HK-2 (cell line): ENCODE results near the gene PKIB.
"Not testable (repeated sequence)": the region's sequence is repeated elsewhere in the genome, so short reads cannot be mapped to it uniquely, and the experiment has no call there.

Experiments
- DNase-seq: peaks from one replicate; pipeline ENCODE4 v3.0.0-alpha.2; 2018; ENCODE audit not compliant: unreplicated experiment

PKIB gene

DNA sequence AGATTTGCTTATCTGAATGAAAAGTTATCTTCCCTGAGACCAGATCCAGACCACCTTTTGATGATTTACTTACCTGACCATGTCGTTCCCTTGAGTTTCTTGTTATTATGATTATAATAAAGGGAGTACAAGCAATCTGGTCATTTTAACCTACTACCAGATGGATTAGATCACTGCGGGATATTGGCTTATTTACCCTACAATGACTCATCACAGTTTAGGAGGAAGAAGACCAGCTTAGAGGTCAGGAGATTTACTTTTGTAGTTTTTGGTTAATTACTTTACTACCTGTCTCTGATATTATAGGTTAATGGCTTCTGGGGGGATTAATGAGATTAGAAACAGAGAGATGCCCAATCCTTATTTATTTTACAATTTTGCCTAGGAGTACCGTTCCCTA lies 10.7 kb downstream of the PKIB start:
- DNase-seq: no peak

DNA sequence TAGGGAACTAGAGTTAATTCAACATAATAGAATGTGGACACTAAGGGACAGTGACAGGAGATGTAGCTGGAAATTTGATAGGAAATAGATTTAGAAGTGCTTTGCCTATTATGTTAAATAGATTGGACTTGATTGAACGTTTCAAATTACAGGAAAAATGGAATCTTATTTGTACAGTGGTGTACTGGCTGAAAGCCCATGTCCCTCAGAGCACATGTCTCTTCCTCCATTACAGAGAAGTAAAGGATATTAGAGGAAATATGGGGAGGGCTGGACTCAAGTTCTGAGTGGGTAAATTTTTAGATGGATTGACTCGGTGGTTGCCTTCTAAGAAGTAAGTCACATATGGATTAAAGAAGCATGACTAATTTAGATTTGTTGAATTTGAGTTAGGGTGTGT lies 11.4 kb downstream of the PKIB start:
- DNase-seq: no peak

DNA sequence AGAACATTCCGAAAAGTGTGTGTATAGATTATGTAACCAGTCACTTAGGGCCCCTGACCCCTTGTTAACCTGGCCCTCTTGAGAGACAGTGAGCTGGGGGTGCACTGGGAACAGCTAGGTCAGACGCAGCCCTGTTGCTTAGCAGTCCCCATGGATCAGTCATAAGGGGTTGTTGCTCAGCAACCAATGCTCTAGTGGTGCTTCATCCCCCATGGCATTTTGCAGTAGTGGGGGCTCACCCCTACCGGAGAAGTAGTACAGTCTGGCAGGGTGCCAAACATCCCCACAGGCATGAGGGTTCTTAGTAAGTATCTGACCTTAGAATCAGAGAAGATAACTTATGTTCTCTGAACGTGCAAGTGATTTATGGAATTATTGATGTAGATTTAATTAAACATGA lies 12.3 kb downstream of the PKIB start:
- no peak for DNase-seq

DNA sequence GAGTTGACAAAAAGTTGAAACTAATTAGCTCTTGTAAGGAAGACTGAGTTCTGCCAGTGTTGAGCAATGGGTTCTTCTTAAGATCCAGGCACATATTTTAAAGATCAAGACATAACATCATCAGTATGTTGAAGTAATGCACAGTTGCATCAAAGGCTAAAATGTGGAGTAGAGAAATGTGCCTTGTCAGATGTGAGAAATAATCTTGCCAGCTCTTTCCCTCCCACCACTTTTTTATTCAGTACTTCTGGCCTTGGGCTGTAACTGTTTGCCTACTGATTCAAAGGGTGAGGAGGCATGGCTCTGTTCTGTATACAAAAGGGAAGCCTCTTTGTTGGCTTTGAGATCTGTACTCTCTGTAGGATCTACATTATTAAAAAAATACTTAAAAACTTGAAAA lies 13.1 kb downstream of the PKIB start:
- no peak for DNase-seq

DNA sequence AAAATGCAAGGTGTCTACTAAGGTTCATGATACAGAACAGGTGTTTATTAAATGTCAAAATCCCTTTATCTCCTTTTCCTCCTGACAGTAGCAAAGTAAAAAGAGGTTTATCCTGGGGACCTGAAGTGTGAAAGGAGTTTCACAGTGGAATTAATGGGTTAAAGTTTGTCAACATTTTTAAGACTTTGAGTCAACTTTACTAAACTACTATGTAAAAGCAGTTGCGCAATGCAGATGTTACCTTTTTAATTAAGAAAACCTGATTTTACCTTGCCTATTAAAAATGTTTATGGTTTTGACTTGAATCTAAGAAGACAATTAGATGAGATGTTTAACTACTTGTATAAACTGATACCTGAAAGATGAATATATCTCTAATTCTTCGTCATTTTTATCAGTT lies 14.6 kb downstream of the PKIB start:
- no peak for DNase-seq

DNA sequence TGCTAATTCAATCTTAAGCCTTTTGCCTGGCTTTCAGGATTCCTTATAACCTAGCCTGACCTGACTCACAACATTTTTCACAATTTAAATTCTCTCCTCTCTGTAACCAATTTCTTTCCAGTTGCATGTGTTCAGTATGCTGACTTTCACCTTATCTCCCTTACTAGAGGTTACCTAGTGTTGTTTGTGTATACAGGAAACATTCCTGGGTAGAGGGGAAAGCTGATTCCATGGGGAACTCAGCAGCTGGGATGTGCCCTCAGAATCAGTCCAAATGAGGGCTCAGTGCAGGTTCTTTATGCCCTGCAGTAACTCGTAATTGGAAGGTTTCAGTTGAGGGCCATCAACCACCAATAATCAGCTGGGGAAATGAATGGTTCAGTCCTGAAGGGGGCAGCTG lies 18.5 kb downstream of the PKIB start:
- no peak for DNase-seq

DNA sequence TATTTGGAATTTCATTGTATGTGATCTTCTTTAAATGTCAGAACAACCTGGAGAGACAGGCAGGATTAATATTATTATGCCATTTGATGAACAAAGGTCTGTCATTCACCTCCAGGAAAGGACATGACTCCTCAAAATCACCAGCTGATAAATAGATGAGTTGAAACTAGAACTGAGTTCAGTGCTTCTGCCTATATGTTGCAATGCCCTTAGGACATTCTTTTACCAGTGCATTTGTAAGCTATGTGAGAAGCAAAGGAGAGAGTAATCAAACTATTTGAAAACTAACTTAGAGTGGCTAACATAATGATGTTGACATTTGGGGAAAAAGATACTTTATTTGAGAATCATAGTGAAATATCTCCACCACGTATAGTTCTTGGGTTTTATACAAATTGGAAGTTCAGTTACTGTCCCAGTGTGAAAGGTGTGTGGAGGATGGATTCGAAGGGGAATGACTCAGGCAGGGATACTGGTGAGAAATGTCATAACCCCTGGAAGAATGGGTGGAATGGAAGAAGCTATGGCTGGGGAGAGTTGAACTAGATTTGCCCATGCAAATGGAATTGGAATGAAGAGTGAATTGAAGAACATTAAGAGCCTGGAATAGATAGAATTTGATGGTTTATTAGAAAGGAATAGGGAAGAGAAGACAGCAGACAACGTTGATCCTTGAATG lies 21.5 kb downstream of the PKIB start:
- DNase-seq: no peak

DNA sequence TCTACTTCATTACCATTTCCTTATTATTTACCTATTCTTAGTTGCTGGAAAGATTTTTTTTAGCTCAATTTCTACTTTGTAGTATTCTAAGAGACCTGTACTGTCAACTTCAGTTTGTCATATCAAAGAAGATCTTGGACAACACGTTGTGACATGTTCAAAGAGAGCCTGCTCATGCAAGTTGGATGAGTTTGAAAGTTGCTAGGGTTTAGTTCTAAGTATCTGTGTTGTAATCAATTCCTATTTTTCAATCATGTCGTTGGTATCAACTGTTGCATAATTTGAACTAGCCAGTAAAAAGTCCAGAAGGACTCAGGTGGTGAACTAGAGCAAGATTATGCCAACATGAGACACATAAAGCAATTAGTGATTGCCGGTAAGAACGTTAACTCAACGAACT lies 30.2 kb downstream of the PKIB start:
- no peak for DNase-seq

DNA sequence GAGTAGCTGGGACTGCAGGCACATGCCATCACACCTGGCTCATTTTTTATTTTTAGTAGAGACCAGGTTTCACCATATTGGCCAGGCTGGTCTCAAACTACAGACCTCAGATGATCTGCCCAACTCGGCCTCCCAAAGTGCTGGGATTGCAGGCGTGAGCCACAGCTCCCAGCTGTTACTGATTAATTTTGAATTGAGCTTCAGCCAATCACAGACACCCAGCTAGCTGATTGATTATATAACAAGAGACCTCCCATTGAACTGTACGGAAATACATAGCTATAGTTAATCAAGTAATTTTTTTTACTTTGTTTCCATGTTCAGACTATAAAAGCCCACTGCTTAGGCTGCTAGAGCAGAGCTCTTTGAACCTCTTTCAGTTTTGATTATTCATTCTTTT lies 31.6 kb downstream of the PKIB start:
- DNase-seq: no peak

DNA sequence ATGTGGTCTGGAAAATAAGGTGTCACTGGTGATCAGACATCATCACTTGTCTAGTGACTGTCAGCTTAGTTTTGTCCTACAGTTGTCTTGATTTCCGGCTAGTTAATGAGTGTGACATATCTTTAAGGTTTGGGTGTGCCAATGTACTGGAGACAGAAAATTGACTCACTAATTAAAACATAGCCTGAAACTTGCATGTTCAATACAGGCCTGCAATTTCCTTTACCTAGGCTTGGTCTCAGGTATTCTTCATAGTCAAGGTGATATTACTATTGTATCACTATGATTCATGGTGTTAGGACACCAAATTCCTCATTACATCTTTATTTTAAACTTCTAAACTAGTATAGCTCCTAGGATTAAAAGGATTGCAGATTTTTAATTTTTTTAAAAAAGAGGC lies 32.4 kb downstream of the PKIB start:
- not testable (repeated sequence) for DNase-seq

DNA sequence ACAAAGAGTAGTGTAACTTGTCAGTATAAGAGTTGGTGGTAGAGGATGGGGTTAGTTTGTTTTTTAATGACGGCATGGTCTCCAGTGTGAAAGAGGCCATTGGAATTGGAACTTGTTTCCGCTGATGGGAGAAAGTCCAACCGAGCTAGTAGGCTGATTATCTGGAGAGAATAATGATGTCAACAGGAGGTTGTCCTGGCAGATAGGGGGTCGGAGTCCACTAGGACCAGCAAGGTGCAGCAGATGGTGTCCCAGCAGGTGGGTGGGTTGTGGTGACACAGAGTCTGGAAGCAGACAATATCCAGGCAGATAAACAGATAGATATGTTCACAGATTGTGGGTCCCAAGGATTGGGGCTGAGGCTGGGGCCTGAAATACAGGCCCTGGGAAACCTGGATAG lies 35.1 kb downstream of the PKIB start:
- no peak for DNase-seq

DNA sequence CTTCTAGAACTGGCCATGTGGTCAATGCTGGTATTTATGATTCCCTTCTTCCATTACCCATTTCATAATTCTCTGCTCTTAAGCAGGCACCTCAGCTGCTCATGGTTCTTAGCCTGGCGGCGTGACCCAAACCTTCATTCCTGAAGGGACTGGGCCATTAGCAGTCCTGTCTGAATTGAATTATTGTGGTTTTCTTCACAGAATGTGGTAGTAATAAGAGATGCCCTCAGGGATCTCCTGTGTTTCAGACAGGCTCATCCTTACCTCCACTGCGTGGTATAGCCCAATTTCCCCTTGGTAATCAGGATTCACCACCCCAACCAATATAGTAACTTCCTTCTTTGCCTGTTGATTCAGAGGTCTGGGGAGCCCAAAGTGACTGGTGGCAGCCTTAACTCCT lies 37.6 kb downstream of the PKIB start:
- no peak for DNase-seq

DNA sequence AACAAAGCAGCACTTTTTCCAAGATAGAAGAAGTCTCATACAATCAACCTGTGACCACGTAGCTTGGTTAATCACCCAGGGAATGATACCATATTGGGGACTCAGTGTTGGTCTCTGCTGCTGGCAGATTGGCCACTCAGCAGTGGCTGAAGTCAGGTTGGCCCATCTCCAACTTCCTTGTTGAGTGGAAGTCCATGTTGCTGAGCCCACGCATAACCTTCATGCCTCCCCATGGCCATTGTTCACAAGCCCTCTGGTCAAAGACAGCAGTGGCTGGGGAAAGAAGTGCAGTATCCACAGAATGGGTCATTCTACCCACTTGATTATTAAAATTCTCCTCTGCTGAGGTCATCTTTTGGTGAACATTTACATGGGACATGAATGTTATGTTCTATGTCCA lies 38.5 kb downstream of the PKIB start:
- no peak for DNase-seq

DNA sequence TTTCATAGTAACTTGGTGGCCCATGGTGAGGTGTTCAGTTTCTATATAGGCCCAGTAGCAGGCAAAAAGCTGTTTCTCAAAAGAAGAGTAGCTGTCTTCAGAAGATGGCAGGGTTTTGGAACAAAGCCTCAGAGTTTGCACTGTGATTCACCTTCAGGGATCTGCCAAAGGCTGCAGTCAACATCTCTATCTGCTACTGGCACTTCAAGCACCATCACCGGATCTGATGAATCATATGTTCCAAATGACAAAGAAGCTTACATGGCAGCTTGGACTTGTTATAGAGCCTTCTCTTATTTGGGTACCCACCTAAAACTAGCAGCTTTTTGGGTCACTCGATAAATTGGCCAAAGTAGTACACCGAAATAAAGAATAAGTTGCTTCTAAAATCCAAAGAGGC lies 39.5 kb downstream of the PKIB start:
- DNase-seq: no peak

DNA sequence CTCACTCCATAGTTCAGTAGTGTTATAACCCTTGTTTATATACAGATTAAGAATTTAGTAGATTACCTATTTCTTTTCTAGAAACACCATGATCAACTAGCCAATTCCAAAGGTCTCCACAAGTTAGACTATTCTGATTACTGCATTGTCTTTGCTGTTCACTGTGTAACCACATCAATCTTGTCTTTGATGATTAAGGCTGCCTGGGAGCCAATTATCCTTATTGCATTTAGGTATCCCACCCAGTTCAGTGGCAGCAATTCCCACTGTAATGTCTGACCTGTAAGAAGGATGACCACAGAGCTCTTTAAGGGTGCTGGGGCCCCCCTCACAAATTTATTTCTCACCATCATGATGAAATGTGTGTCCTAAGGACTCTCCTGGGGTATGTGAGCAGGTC lies 40.2 kb downstream of the PKIB start:
- DNase-seq: no peak

DNA sequence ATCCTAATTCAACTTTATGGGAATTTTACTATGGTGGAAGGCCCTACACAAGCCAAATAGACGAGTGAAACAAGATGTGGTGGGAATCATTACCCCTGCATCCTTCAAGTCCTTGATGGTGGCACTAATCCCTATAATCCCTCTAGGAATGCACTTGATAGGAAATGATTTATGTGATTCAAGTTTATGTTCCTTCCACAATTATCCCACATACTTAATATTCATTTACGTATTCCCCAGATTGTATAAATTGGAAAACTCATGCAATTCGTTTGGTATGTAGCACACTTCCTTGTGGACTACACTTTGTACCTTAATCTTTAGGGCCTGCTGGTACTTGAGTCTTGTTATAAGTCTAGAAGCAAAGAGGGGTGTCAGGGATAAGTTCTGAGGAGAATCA lies 40.8 kb downstream of the PKIB start:
- DNase-seq: no peak

DNA sequence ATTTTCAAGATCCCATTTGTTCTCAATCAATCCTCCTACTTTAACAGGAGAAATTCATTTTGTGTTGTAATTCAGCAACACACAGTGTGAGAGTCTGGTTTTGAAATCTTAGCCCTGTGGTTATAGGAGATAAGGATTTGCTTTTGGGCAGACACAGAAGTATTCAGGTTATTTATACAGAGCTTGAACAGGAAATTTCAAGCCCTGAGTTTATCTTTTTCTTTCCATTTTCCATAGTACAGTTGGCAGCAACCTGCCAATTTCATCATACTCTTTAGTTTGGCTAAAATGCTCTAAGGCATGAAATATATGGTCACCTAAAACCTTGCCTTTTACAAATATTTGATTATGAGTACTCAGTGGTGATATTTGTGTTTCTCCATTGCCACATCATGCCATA lies 41.4 kb downstream of the PKIB start:
- DNase-seq: no peak

DNA sequence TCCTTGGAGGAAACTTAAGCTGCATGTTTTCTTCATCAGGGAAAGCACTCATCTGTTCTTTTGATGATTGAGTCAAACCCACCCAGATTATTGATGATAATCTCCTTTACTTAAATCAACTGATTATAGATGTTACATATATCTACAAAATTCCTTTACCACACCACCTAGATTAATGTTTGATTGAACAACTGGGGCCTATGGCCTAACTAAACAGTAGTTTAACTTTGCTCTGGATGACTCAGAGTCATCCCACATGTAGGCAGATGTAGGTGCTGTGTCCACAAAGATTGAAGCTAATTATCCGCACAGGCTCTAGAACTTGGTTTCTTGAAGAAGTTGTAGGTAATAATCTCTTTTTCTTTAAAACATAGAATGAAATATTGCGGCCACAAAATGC lies 42.2 kb downstream of the PKIB start:
- DNase-seq: no peak

DNA sequence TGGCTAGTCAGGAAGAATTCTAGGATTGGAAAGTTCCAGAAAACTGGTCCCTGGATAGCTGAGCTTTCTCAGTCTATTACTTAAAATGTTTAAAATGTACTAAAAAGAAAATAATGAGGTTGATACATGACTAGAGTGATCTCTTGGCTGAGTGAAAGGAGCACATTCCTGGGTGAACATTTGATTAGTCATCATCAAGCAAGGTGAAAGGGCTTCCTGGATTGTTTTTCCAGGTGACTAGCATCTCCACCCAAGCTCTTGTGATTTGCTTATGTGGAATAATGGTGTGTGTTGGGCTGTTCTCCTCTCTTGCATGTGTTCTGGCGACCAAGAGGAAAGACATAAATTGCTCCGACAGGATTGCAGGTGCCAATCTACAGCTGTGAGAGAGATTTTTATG lies 42.9 kb downstream of the PKIB start:
- DNase-seq: peak; percentile 5

DNA sequence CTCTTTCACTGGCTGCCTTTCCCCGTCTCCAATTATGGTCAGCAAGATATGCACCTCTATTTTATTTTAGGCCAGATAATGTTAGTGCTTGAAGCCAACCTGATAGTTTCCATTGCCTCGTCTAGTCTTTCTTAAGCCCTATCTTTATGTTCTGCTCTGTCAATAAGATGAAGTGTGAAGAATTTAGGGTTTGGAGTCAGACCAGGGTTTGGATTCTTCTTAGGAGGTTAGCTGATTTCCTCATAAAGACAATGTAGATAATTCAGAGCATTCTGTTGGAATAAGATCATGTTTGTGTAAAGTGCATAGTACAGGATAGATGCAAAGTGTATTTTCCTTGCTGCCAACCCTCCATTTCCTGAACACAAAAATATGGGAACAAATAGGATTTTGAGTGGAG lies 43.8 kb downstream of the PKIB start:
- DNase-seq: no peak

DNA sequence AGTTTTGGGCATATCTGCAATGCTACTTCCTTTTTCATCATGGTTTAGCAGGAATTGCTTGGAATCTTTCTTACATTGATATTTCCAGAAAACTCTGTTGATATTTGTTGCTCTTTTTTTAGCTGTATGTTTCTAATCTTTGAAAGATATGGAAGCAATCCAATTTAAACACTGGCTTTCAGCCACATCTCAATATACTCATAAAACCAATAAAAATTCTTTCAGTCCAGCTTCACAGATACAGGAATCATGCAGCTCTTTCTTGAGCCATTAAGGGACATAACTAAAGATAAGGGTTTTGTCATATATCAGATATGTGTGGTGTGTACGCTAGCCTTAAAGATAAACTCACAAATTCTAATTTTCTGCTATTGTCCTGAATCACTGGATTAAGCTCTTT lies 47.4 kb downstream of the PKIB start:
- DNase-seq: no peak

DNA sequence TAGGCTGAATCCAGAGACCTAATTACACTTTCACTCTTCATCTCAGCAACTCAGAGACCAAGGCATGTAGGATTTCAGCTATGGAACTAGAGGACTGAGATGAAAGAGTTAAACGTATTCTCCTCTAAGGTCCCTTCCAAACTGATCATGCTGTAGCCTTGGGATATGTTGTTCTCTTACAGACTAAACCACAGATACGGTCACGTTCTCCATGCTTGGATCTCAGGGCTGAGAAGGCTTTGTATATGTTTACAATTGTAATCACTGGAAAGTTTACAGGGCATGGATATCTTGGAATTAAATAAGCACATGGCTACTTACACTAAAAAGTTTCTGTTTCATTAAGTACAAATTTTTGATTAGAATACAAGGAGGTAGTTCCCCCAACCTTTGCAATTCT lies 50.1 kb downstream of the PKIB start:
- no peak for DNase-seq

DNA sequence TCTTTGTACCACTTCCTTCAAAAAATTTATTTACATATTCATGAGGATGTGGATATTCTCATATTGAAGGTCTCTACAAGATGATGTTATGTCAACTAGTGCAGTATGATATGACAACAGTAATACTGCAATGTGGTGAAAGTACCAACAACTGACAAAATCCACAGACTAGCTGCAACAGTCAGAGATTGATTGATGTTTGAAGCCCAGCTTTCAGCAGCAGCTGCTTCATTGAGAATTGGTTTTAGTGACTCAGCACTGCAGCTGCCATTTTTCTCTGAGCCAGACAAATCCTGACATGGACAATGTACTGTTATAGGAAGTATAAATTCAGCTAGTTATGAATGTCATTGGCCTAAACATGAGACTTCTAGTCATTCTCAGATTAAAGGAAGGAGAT lies 53.8 kb downstream of the PKIB start:
- no peak for DNase-seq

DNA sequence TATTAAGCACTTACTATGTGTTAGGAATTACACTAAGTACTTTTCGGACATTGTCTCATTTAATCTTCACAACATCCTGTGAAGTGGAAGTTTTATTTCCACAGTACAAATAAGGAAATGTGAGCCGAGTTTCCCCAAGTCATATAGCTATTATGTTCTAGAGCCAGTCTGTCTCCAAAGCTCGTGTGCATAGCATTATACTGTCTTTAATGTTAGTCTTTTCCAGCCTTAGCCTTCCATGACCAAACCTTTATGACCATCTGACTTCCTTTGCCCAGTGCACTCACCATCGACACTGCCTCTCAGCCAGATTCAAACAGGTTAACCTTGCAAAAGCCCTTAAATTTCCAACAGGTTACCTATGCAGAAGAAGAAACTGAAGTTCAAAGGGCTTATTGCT lies 55.7 kb downstream of the PKIB start:
- no peak for DNase-seq

DNA sequence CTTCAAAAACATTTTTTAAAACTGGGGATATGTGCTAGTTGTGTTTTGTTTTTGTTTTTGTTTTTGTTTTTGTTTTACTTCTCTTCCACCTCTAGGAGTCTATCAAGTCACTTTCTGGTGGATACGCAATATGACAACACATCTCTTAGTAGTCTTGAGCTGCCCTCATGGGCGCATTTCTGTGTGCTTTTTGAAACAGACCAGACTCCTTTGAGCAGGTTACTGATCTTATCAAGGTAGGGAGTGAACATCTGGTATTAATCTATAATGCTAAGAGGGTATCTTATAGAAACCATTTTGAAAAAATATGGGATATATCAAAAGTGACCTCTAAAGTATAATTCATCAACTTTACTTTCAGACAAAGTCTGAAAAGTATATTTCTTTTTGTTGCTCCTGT lies 56.2 kb downstream of the PKIB start:
- no peak for DNase-seq
